ENCODE measurements around the gene TOMM70. TPM values are rescaled to one million over a fixed set of nuclear protein-coding genes. Genes with fewer than 3 reads are reported as not detected.

The TOMM70 gene
- total and polyA plus RNA-seq, 2 of the 13 experiments (the other 11 are each of a cell fraction or from before 2014, with no cell fraction given), result 27.0 to 77.2 TPM

DNA sequence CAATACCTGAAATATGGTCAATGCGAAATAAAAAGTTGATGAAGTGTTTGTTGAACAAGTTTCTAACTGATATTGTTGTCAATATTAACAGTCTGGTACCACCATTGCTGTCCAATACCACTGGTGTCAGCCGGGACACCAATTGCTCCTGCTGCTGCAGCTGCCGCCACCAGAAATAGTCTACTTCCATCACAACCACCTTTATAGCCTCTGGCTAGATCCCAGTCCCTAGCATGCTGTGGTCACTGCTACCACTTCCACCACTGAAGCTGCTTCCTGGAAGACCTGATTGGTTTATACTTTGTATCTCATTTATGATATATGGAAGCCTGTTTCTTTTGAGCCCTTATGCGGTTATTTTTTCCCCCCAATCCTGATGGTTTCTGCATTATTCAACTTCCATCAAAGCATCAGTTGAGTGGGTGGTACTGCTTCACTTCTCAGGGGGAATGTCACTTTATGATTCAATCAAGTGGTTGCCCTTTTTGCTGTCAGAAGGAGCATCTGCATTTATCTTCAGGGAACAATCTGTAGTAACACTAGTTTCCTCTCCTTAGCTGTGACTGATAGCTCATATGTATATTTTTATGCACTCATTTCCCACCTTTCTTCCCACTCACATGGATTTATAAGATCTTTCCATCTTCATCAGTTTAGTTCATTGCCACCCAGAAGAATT is 12.2 kb upstream of the TOMM70 start:
- DNase-seq (ENCODE audit: low spot score) (no peak), FAIRE-seq (no peak), ATAC-seq (no peak)
- Histone ChIP-seq H3K4me2 (ENCODE audit: low read depth, low read length) (no peak overlapping the region), H3K4me3 (replicated peaks in 1 of 3; ENCODE audit: insufficient read depth in 1 of 3, low read depth in 2 of 3, low read length in 3 of 3) (no peak overlapping the region), H3K4me1 (ENCODE audit: insufficient read depth, low read length) (peaks cover 49% of the 10 kb centered on the region), H3K27me3 (ENCODE audit: control insufficient read depth in 1 of 2, insufficient read depth in 2 of 2, low read length in 2 of 2) (no peaks in the 10 kb centered on the region), H3K9me3 (ENCODE audit: low read length) (no peaks in the 10 kb centered on the region), H3K27ac (ENCODE audit: extremely low read length, insufficient read depth, low read length) (no peak overlapping the region), H2AFZ (ENCODE audit: low read length) (no peak overlapping the region), H3K9ac (ENCODE audit: insufficient read depth, low read depth, low read length) (no peak overlapping the region), H4K20me1 (ENCODE audit: insufficient read depth, low read length) (0 out of 2 replicates have a peak, but pooled peaks cover 4% of the 10 kb centered on the region), H3K79me2 (ENCODE audit: insufficient read depth, low read length) (peaks cover 25% of the 10 kb centered on the region), H3K36me3 (replicated peaks in 1 of 2; ENCODE audit: control insufficient read depth in 1 of 2, insufficient read depth in 2 of 2, low read length in 2 of 2) (no peaks in the 10 kb centered on the region; a peak in 1 of 5 replicates)
- BruUV-seq (replicated peaks), result no TSS peak
- CTCF ChIA-PET (ENCODE audit: low intra/inter-chr PET ratio, low total read pairs), result no interaction called here
- TF ChIP-seq ZNF326 (CRISPR knock-in tag; IDR thresholded peaks at IDR 0.05; ENCODE audit: borderline replicate concordance) (no peak), ZFP37 (CRISPR knock-in tag; IDR thresholded peaks at IDR 0.05; ENCODE audit: borderline replicate concordance) (no peak), MIXL1 (CRISPR knock-in tag; IDR thresholded peaks at IDR 0.05) (no peak), HHEX (CRISPR knock-in tag; IDR thresholded peaks at IDR 0.05) (no peak), ZNF598 (CRISPR knock-in tag; IDR thresholded peaks at IDR 0.05; ENCODE audit: borderline replicate concordance) (no peak), ARID5B (CRISPR knock-in tag; IDR thresholded peaks at IDR 0.05) (no peak), JARID2 (CRISPR knock-in tag; IDR thresholded peaks at IDR 0.05; ENCODE audit: insufficient replicate concordance) (no peak)
- TF ChIP-seq, protein P1, sequence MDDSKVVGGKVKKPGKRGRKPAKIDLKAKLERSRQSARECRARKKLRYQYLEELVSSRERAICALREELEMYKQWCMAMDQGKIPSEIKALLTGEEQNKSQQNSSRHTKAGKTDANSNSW (CRISPR knock-in tag; IDR thresholded peaks at IDR 0.05; ENCODE audit: borderline replicate concordance), result no peak
- in situ Hi-C loops (cut with HindIII; ENCODE audit: extremely low pct_ligation_motif_present, low pct_unique_long_range_greater_than_20kb) (no loop called here), intact Hi-C loops (cut with micrococcal nuclease; ENCODE audit: unreplicated experiment) (no loop called here)
- POLR2A ChIA-PET, result interaction anchor here (4.5 kb wide), 1 partner anchor 12 kb away, joined by 44 read pairs; the partner anchor contains the start of genes LNP1 and TOMM70
- WGBS (ENCODE audit: low lambda C conversion rate), result 98% methylated on average over 4 of the region's 4 CpGs
